AG09309 (cell line): ENCODE data around the gene ZNF385B.

Experiments
- DNase-seq: peaks from one replicate; pipeline ENCODE4 v3.0.0-alpha.2; 2010; ENCODE audit warnings: low read depth
- H3K4me3 ChIP-seq: 2 replicates; pipeline ENCODE4 v1.5.1; 2011; ENCODE audit warnings: mild to moderate bottlenecking, low read depth, low read length, moderate library complexity; ENCODE audit not compliant: control insufficient read depth
- TF ChIP-seq, protein P1 (sequence below): IDR thresholded peaks from 2 replicates; pipeline ENCODE4 v1.5.1; 2011; ENCODE audit warnings: mild to moderate bottlenecking, low read depth, low read length, inconsistent platforms; ENCODE audit not compliant: insufficient read depth, control insufficient read depth; ENCODE audit errors: missing control alignments

Gene ZNF385B

DNA sequence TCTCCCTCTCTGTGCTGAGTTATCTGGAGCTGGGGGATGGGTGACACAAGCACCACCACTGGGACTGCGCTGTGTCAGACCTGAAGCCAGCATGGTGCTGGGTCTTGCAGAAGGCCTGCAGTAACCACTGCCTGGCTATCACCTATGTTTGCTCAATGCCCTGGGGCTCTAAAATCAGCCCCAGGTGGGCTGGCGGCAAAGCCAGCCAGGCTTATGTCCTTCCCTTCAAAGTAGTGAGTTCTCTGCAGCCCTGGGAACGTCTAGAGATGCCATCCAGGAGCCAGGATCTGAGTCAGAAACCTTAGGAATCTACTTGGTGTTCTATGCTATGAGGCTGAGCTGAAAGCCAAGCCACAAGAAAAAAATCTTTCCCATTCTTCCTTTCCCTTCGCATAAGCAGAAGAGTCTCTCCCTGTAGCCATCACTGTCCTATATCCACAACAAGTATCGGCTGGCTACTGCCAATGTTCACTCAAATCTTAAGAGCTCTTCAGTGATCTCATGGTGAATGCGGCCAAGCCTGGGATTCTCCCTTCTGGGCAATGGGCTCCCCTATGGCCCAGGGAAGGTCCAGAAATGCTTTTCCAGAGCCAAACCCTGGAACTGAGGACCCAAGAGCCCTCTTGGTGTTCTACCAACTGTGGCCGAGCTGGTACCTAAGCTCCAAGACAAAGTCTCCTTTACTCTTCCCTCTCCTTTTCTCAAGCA lies 248.7 kb downstream of the ZNF385B start:
- peak; percentile 55 for DNase-seq
- H3K4me3 ChIP-seq = no peak overlapping the region
- TF ChIP-seq, protein P1, sequence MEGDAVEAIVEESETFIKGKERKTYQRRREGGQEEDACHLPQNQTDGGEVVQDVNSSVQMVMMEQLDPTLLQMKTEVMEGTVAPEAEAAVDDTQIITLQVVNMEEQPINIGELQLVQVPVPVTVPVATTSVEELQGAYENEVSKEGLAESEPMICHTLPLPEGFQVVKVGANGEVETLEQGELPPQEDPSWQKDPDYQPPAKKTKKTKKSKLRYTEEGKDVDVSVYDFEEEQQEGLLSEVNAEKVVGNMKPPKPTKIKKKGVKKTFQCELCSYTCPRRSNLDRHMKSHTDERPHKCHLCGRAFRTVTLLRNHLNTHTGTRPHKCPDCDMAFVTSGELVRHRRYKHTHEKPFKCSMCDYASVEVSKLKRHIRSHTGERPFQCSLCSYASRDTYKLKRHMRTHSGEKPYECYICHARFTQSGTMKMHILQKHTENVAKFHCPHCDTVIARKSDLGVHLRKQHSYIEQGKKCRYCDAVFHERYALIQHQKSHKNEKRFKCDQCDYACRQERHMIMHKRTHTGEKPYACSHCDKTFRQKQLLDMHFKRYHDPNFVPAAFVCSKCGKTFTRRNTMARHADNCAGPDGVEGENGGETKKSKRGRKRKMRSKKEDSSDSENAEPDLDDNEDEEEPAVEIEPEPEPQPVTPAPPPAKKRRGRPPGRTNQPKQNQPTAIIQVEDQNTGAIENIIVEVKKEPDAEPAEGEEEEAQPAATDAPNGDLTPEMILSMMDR = no peak

DNA sequence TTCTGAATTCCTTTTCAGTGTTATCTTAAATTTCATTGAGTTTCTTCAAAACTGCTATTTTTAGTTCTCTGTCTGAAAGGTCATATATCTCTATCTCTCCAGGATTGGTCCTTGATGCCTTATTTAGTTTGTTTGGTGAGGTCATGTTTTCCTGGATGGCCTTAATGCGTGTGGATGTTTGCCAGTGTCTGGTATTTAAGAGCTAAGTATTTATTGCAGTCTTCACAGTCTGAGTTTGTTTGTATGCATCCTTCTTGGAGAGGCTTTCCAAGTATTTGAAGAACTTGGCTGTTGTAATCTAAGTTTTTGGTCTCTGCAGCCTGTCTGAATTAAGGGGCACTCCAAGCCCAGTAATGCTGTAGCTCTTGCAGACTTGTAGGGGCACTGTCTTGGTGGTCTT lies 249.3 kb downstream of the ZNF385B start:
- TF ChIP-seq, protein P1 = no peak

DNA sequence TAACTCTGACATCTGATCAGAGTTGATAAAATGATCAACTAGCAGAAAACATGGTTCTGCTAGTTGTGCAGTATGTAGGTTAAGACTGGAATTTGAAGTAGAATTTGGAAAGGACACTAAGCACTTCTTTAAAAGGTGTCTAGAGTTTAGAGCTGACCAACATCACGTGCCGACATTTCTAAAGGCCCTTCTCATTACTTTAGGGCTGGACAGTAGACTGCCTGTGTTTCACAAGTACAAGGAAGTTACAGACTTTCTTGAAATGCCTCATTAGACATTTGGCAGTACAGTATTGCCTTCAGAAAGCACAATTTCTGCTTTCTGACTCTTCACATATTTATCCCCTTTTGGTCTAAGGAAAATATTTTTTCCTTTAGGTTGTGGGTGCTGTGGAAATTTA lies 255.3 kb downstream of the ZNF385B start:
- H3K4me3 ChIP-seq = no peak overlapping the region
- no peak for DNase-seq
- TF ChIP-seq, protein P1 = no peak

More for the DNA sequence above, 249.3 kb downstream of the ZNF385B start:
- H3K4me3 ChIP-seq = no peak overlapping the region
- DNase-seq = peak; percentile 91

DNA sequence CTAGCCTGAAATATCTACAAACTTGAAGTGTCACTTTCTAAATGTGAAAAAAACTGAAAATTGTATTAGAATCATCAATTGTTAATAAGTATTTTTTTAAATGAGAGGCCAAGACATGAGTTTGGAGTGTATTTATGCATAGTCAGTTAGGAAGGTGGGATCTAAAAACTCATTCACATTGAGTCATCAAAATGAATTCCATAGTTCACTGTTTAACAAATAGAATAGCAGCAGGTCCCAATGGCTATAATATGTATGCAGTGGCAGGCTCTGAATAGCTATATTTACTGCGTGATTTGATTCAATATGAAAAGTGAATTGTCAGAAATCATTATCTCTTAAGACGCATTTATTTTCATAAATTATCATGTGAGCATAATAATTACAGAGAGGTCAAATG lies 256.1 kb downstream of the ZNF385B start:
- no peak overlapping the region for H3K4me3 ChIP-seq
- TF ChIP-seq, protein P1 = no peak
- no peak for DNase-seq

DNA sequence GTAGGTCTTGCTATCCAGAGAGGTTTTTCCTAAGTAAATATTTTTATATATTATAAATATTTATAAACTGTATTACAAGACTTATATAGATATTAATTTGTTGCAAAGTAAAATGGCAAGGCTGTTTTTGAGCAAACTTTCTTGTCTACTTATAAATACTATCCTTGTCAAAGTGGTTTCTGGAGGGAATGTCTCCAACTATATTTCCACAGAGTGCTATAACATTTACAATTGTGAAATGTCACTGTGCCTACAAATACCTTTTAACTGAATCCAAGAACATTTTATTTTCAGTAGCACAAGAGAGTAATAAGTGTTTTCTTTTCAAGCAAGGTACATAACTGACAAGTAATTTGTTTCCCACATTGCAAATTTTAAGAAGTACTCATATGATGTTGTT lies 256.8 kb downstream of the ZNF385B start:
- H3K4me3 ChIP-seq = no peak overlapping the region
- DNase-seq = no peak
- TF ChIP-seq, protein P1 = no peak

DNA sequence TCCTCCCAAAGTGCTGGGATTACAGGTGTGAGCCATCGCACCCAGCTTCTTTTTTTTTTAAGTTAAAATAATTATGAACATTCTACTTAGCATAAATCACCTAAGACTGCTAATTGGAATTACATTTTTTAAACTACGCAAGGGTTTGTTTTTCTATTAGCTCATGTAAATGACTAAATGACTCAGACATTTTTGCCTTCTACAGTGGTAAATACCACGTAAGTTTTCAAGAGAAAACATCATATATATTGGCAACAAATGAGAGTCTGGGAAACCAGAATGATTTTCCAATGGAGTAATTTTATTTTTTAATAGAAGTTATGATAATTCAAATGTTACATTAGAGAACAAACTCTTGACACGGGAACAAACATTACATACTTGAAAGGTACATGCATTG lies 259.0 kb downstream of the ZNF385B start:
- TF ChIP-seq, protein P1 = no peak
- no peak overlapping the region for H3K4me3 ChIP-seq
- no peak for DNase-seq
